HCT116 (cell line): ENCODE measurements around the gene TMEM38A. TPM values are rescaled to one million over a fixed set of nuclear protein-coding genes. Genes with fewer than 3 reads are reported as not detected.
A peak's percentile ranks its signal among the peaks of the same experiment; 100 is the strongest.

Experiments
- ATAC-seq: fragments of 200-7000 bp; cut with Tn5 transposase; 2 replicates; pipeline ENCODE4 v1.9.1; 2020; ENCODE audit warnings: mild to moderate bottlenecking, moderate library complexity
- BruUV-seq: library from RNA; stranded (reverse); fragments of 400-500 nt; replicated peaks from 2 replicates; lab custom pipeline; 2021; lab: Mats Ljungman, UMichigan
- CTCF ChIA-PET: fragments of 300-600 bp; sonication (Branson Sonifier 250); formaldehyde crosslinking; loops from one replicate; lab custom pipeline; 2021; ENCODE audit warnings: antibody characterized with exemption; lab: Charles Lee
- POLR2A ChIA-PET: fragments of 300-600, 350-600 bp; sonication (Branson Sonifier 250); formaldehyde crosslinking; loops from one replicate; lab custom pipeline; 2021; ENCODE audit warnings: antibody characterized with exemption; lab: Charles Lee
- RAD21 ChIA-PET, 2 experiments: fragments of 300-600 bp; sonication (Branson Sonifier 250); formaldehyde crosslinking; loops; one replicate each; lab custom pipeline; 2023; ENCODE audit warnings: low total read pairs in 2 of 2; ENCODE audit not compliant: uncharacterized antibody in 2 of 2, unreplicated experiment in 2 of 2, low non-redundant PET in 1 of 2; lab: Charles Lee
- DNase-seq: peaks from one replicate; pipeline ENCODE4 v3.0.0-alpha.2; 2010; ENCODE audit warnings: low read depth, low spot score
- H2AFZ ChIP-seq: fragments of 200-600 bp; shearing (Covaris generic), sonication (generic); 2 replicates; pipeline ENCODE4 v1.6.1; 2017; ENCODE audit warnings: low read depth, mixed run types, mixed read lengths, antibody characterized with exemption, low read length; ENCODE audit not compliant: poor library complexity, severe bottlenecking
- H3K27ac ChIP-seq: 2 replicates; pipeline ENCODE4 v1.5.1; 2012; ENCODE audit warnings: low read depth, low read length
- H3K27me3 ChIP-seq: fragments of 200-600 bp; sonication (generic); 2 replicates; pipeline ENCODE4 v1.6.1; 2016; ENCODE audit warnings: mixed run types, low read length, mixed read lengths; ENCODE audit not compliant: insufficient read depth
- H3K36me3 ChIP-seq, 2 experiments: fragments of 200-500 bp in 1 of 2; fragments of 200-600 bp in 1 of 2; sonication (Bioruptor generic) in 1 of 2; sonication (generic) in 1 of 2; 2 replicates each; pipeline versions ENCODE4 v1.5.1 to v1.6.1; 2014 to 2016; ENCODE audit warnings: low read length in 2 of 2, inconsistent platforms in 1 of 2, mixed read lengths in 1 of 2, mixed run types in 1 of 2; ENCODE audit not compliant: insufficient read depth in 2 of 2, control insufficient read depth in 1 of 2
- H3K4me1 ChIP-seq, 2 experiments: fragments of 200-600 bp in 1 of 2; sonication (generic) in 1 of 2; 2 replicates each; pipeline versions ENCODE4 v1.5.1 to v1.6.1; 2012 to 2017; ENCODE audit warnings: low read length in 2 of 2, inconsistent platforms in 1 of 2, mild to moderate bottlenecking in 1 of 2, mixed read lengths in 1 of 2, mixed run types in 1 of 2, moderate library complexity in 1 of 2; ENCODE audit not compliant: insufficient read depth in 2 of 2, control insufficient read depth in 1 of 2
- H3K4me2 ChIP-seq: fragments of 200-600 bp; sonication (generic); 2 replicates; pipeline ENCODE4 v1.6.1; 2017; ENCODE audit warnings: mixed run types, low read length, mixed read lengths
- H3K4me3 ChIP-seq, 2 experiments: fragments of 200-600 bp in 1 of 2; sonication (generic) in 1 of 2; replicated peaks in 1 of 2; 2 replicates each; pipeline ENCODE4 v1.5.1; 2011 to 2016; ENCODE audit warnings: low read length in 2 of 2, control low read depth in 1 of 2, low read depth in 1 of 2, mild to moderate bottlenecking in 1 of 2, mixed read lengths in 1 of 2, mixed run types in 1 of 2
- H3K79me2 ChIP-seq: fragments of 200-600 bp; sonication (generic); 2 replicates; pipeline ENCODE4 v1.6.1; 2017; ENCODE audit warnings: mild to moderate bottlenecking, mixed run types, low read length, moderate library complexity, mixed read lengths; ENCODE audit not compliant: insufficient read depth
- H3K9ac ChIP-seq: fragments of 200-600 bp; sonication (generic); 2 replicates; pipeline ENCODE4 v1.6.1; 2016; ENCODE audit warnings: low read length, mixed read lengths
- H3K9me2 ChIP-seq: fragments of 200-600 bp; sonication (generic), shearing (Covaris generic); 2 replicates; pipeline ENCODE4 v1.6.1; 2017; ENCODE audit warnings: mixed run types, mild to moderate bottlenecking, moderate library complexity; ENCODE audit not compliant: insufficient read depth
- H3K9me3 ChIP-seq, 2 experiments: fragments of 200-500 bp in 1 of 2; fragments of 200-600 bp in 1 of 2; sonication (Bioruptor generic) in 1 of 2; sonication (generic) in 1 of 2; 2 replicates each; pipeline ENCODE4 v1.6.1; 2014 to 2017; ENCODE audit warnings: low read length in 2 of 2, mixed read lengths in 2 of 2, inconsistent platforms in 1 of 2, low read depth in 1 of 2, mild to moderate bottlenecking in 1 of 2, mixed run types in 1 of 2, moderate library complexity in 1 of 2; ENCODE audit not compliant: control insufficient read depth in 1 of 2, insufficient read depth in 1 of 2
- H4K20me1 ChIP-seq: fragments of 200-600 bp; sonication (generic), shearing (Covaris generic); 2 replicates; pipeline ENCODE4 v1.6.1; 2017; ENCODE audit warnings: mixed run types, mild to moderate bottlenecking, moderate library complexity; ENCODE audit not compliant: insufficient read depth
- EZH2 ChIP-seq: fragments of 200-600 bp; sonication (generic); IDR thresholded peaks from 2 replicates; pipeline ENCODE4 v1.6.1; 2017; ENCODE audit warnings: antibody characterized with exemption, mixed run types
- MAX ChIP-seq: IDR thresholded peaks from 2 replicates; pipeline ENCODE4 v1.6.1; 2012
- POLR2A ChIP-seq: IDR thresholded peaks from 2 replicates; pipeline ENCODE4 v1.7.0; 2011; ENCODE audit warnings: borderline replicate concordance; ENCODE audit not compliant: insufficient read depth, insufficient read length; ENCODE audit errors: extremely low read depth
- POLR2AphosphoS5 ChIP-seq: IDR thresholded peaks from 2 replicates; pipeline ENCODE4 v1.6.1; 2011; ENCODE audit warnings: mild to moderate bottlenecking, low read depth, low read length, moderate library complexity
- REST ChIP-seq: IDR thresholded peaks from 2 replicates; pipeline ENCODE4 v1.6.1; 2012; ENCODE audit warnings: low read depth
- SIN3A ChIP-seq: IDR thresholded peaks from 2 replicates; pipeline ENCODE4 v1.6.1; 2012; ENCODE audit warnings: low read depth
- SP1 ChIP-seq: IDR thresholded peaks from 2 replicates; pipeline ENCODE4 v1.6.1; 2012; ENCODE audit warnings: low read depth
- TCF7L2 ChIP-seq: IDR thresholded peaks from 2 replicates; pipeline ENCODE4 v1.7.0; 2011; ENCODE audit warnings: borderline replicate concordance, inconsistent platforms; ENCODE audit not compliant: insufficient read depth, insufficient read length; ENCODE audit errors: extremely low read depth
- YY1 ChIP-seq: IDR thresholded peaks from 2 replicates; pipeline ENCODE4 v1.6.1; 2011; ENCODE audit warnings: low read length, low read depth, moderate library complexity, mild to moderate bottlenecking; ENCODE audit not compliant: insufficient replicate concordance; ENCODE audit errors: extremely low read depth
- intact Hi-C: fragments of 100-400 bp; cut with micrococcal nuclease; formaldehyde crosslinking; loops from 2 replicates; pipeline ENCODE4 v1.10.0; 2022
- total RNA-seq: library from RNA; stranded (reverse); gene quantifications from one replicate; pipeline ENCODE4 v1.2.1, GENCODE V29; 2021; ENCODE audit not compliant: unreplicated experiment

The TMEM38A gene
- total RNA-seq, 1 experiment from 2014 or later, result 9.0 TPM

- RAD21 ChIA-PET, result no interaction called here
- Histone ChIP-seq H3K9ac (peak within 1 kb of the TSS; percentile 93), H3K9me2 (no peaks in the 10 kb centered on the region), H3K27me3 (no peaks in the 10 kb centered on the region), H3K4me3 (peak within 1 kb of the TSS; percentile 86 to 92), H2AFZ (no peak within 1 kb of the TSS), H4K20me1 (peaks cover 11% of the 10 kb centered on the region; the same call in 1 of the 2 replicates), H3K36me3 (peaks cover 4 to 24% of the 10 kb centered on the region in 2 experiments; a peak in 3 of 4 replicates), H3K4me1 (peaks cover 6 to 14% of the 10 kb centered on the region in 2 experiments), H3K27ac (peak within 1 kb of the TSS; percentile 95), H3K9me3 (no peaks in the 10 kb centered on the region), H3K79me2 (peaks cover 45% of the 10 kb centered on the region), H3K4me2 (peak within 1 kb of the TSS; percentile 86)
- CTCF ChIA-PET, result no interaction called here
- TF ChIP-seq POLR2A, result peak; percentile 65
- no peak for TF ChIP-seq EZH2
- TF ChIP-seq POLR2AphosphoS5, result peak; percentile 93
- peak; percentile 69 for TF ChIP-seq MAX
- no peak for TF ChIP-seq REST
- TF ChIP-seq YY1, result peak; percentile 45
- TF ChIP-seq SP1, result peak; percentile 59
- peak; percentile 75; the same call in 1 of the 2 replicates for TF ChIP-seq SIN3A
- TF ChIP-seq TCF7L2, result no peak
- POLR2A ChIA-PET, result interaction anchor here (0.6 to 1.5 kb wide), 5 partner anchors 8 to 55 kb away, joined by 3 read pairs; no protein-coding TSS in a partner anchor
- DNase-seq, result peak; percentile 78
- intact Hi-C loops, result no loop called here
- ATAC-seq, result peak; percentile 94
- BruUV-seq, result TSS peak; percentile 82
These were observed 32.6 kb upstream of the TMEM38A start, which contains the start of gene MED26 for GRCh38 chr19:16628183-16628983. Gene MED26, minus strand, starts transcription at chr19:16628204. Its CDS starts 261 bp downstream, at chr19:16627943.
